GM23338 (cell line): ENCODE results near the gene RELB. TPM values are rescaled to one million over a fixed set of nuclear protein-coding genes. Genes with fewer than 3 reads are reported as not detected.

Source experiments
- ATAC-seq: fragments of 200-7000 bp; cut with Tn5 transposase; 3 replicates; pipeline ENCODE4 v1.9.1; 2020
- DNase-seq: peaks from one replicate; pipeline ENCODE4 v3.0.0-alpha.2; 2015; ENCODE audit warnings: low spot score
- H2AFZ ChIP-seq: fragments of 200-600 bp; sonication (generic); 2 replicates; pipeline ENCODE4 v1.8.0; 2016; ENCODE audit warnings: antibody characterized with exemption, mild to moderate bottlenecking, moderate library complexity
- H3F3A ChIP-seq: fragments of 200-600 bp; sonication (generic); replicated peaks from 2 replicates; pipeline ENCODE4 v1.8.0; 2017; ENCODE audit warnings: antibody characterized with exemption, mixed run types, low read depth
- H3K27ac ChIP-seq: fragments of 200-600 bp; sonication (generic); 2 replicates; pipeline ENCODE4 v1.6.1; 2016; ENCODE audit warnings: low read depth
- H3K27me3 ChIP-seq: fragments of 200-600 bp; sonication (generic); 2 replicates; pipeline ENCODE4 v1.8.0; 2016; ENCODE audit warnings: mild to moderate bottlenecking, mixed run types, moderate library complexity; ENCODE audit not compliant: insufficient read depth
- H3K36me3 ChIP-seq: fragments of 200-600 bp; sonication (generic); 2 replicates; pipeline ENCODE4 v1.8.0; 2016; ENCODE audit warnings: mild to moderate bottlenecking; ENCODE audit not compliant: insufficient read depth
- H3K4me1 ChIP-seq: fragments of 200-600 bp; sonication (generic); 2 replicates; pipeline ENCODE4 v1.8.0; 2016; ENCODE audit warnings: mild to moderate bottlenecking, moderate library complexity; ENCODE audit not compliant: insufficient read depth
- H3K4me2 ChIP-seq: fragments of 200-600 bp; sonication (generic); 2 replicates; pipeline ENCODE4 v1.7.1; 2017; ENCODE audit warnings: mixed run types
- H3K4me3 ChIP-seq: fragments of 200-600 bp; sonication (generic); 2 replicates; pipeline ENCODE4 v1.6.1; 2016; ENCODE audit warnings: mixed run types
- H3K79me2 ChIP-seq: fragments of 200-600 bp; sonication (generic); replicated peaks from 2 replicates; pipeline ENCODE4 v1.8.0; 2017; ENCODE audit warnings: mild to moderate bottlenecking; ENCODE audit not compliant: insufficient read depth
- H3K9me2 ChIP-seq: fragments of 200-600 bp; sonication (generic); 2 replicates; pipeline ENCODE4 v1.8.0; 2017; ENCODE audit not compliant: insufficient read depth
- H4K20me1 ChIP-seq: fragments of 200-600 bp; sonication (generic); replicated peaks from 2 replicates; pipeline ENCODE4 v1.8.0; 2017; ENCODE audit warnings: mild to moderate bottlenecking; ENCODE audit not compliant: insufficient read depth
- H3K27ac Mint-ChIP-seq: 2 replicates; pipeline ENCODE4 v1.8.0; 2020; ENCODE audit warnings: inconsistent platforms, mild to moderate bottlenecking, moderate library complexity, mixed read lengths
- H3K27me3 Mint-ChIP-seq: 3 replicates; pipeline ENCODE4 v1.8.0; 2022; ENCODE audit warnings: low read depth, mild to moderate bottlenecking, moderate library complexity, mixed read lengths, inconsistent platforms; ENCODE audit not compliant: insufficient read depth, poor library complexity
- H3K36me3 Mint-ChIP-seq: 3 replicates; pipeline ENCODE4 v1.8.0; 2021; ENCODE audit warnings: low read depth, mild to moderate bottlenecking, inconsistent platforms, moderate library complexity, mixed read lengths
- H3K4me1 Mint-ChIP-seq: 3 replicates; pipeline ENCODE4 v1.8.0; 2020; ENCODE audit warnings: mild to moderate bottlenecking, inconsistent platforms, mixed read lengths
- H3K4me3 Mint-ChIP-seq: 3 replicates; pipeline ENCODE4 v1.8.0; 2021; ENCODE audit warnings: moderate library complexity, mild to moderate bottlenecking, inconsistent platforms, mixed read lengths
- H3K9me3 Mint-ChIP-seq: 3 replicates; pipeline ENCODE4 v1.8.0; 2020; ENCODE audit warnings: moderate library complexity, mild to moderate bottlenecking, inconsistent platforms, mixed read lengths
- CREB1 ChIP-seq: fragments of 250-450 bp; sonication (Bioruptor Pico); IDR thresholded peaks from 2 replicates; pipeline ENCODE4 v1.5.0; 2020; ENCODE audit warnings: low read depth, mild to moderate bottlenecking, moderate library complexity
- CTCF ChIP-seq, 2 experiments: fragments of 200-600 bp in 1 of 2; sonication (generic) in 1 of 2; conservative IDR thresholded peaks; 2 replicates each; pipeline versions ENCODE4 v1.5.1 to v1.6.1; 2016 to 2017; ENCODE audit warnings: antibody characterized with exemption in 2 of 2, low read depth in 2 of 2, mild to moderate bottlenecking in 2 of 2, moderate library complexity in 1 of 2
- ETS1 ChIP-seq: IDR thresholded peaks from 2 replicates; pipeline ENCODE4 v1.6.1; 2016; ENCODE audit warnings: antibody characterized with exemption
- EZH2 ChIP-seq: fragments of 200-600 bp; sonication (generic); IDR thresholded peaks from one replicate; pipeline ENCODE4 v1.8.0; 2017; ENCODE audit warnings: antibody characterized with exemption, mild to moderate bottlenecking, low read depth; ENCODE audit not compliant: unreplicated experiment
- EZH2phosphoT487 ChIP-seq: fragments of 200-600 bp; sonication (generic); IDR thresholded peaks from one replicate; pipeline ENCODE4 v1.8.1; 2018; ENCODE audit warnings: antibody characterized with exemption; ENCODE audit not compliant: unreplicated experiment
- JUNB ChIP-seq: IDR thresholded peaks from one replicate; pipeline ENCODE4 v1.6.1; 2016; ENCODE audit warnings: antibody characterized with exemption; ENCODE audit not compliant: unreplicated experiment
- NANOG ChIP-seq: IDR thresholded peaks from 2 replicates; pipeline ENCODE4 v1.6.1; 2016; ENCODE audit warnings: antibody characterized with exemption, borderline replicate concordance
- POLR2AphosphoS5 ChIP-seq: IDR thresholded peaks from 2 replicates; pipeline ENCODE4 v1.6.1; 2016; ENCODE audit warnings: antibody characterized with exemption, low read depth
- REST ChIP-seq: IDR thresholded peaks from one replicate; pipeline ENCODE4 v1.6.1; 2018; ENCODE audit warnings: antibody characterized with exemption; ENCODE audit not compliant: unreplicated experiment
- STAT1 ChIP-seq: IDR thresholded peaks from one replicate; pipeline ENCODE4 v1.6.1; 2016; ENCODE audit warnings: antibody characterized with exemption; ENCODE audit not compliant: unreplicated experiment
- ZNF114 ChIP-seq: fragments of 250-450 bp; sonication (Bioruptor Pico); IDR thresholded peaks from 2 replicates; pipeline ENCODE4 v1.5.0; 2020; ENCODE audit warnings: mild to moderate bottlenecking, moderate library complexity
- ZNF331 ChIP-seq: fragments of 250-450 bp; sonication (Bioruptor Pico); IDR thresholded peaks from 2 replicates; pipeline ENCODE4 v1.5.0; 2020; ENCODE audit warnings: low read depth, mild to moderate bottlenecking, moderate library complexity
- ZNF462 ChIP-seq: fragments of 250-450 bp; sonication (Bioruptor Pico); IDR thresholded peaks from 2 replicates; pipeline ENCODE4 v1.5.0; 2020; ENCODE audit warnings: mild to moderate bottlenecking, moderate library complexity
- polyA plus RNA-seq: library from polyadenylated mRNA; unstranded; fragments of >200 nt; fragmentation: Nextera tagmentation; extraction: Ambion mirVana; gene quantifications from 2 replicates; pipeline ENCODE4 v1.2.1, GENCODE V29; 2016
- total RNA-seq: library from RNA; depleted of rRNA; stranded (reverse); fragments of >200 nt; shearing (Covaris generic); gene quantifications from 2 replicates; pipeline ENCODE4 v1.2.3, GENCODE V29; 2014

RELB gene
- total and polyA plus RNA-seq, 2 experiments from 2014 or later, result 7.9 to 13.1 TPM

- no peak overlapping the region for H3K4me3 Mint-ChIP-seq
- peaks cover 22% of the 10 kb centered on the region for H3K36me3 Mint-ChIP-seq
- DNase-seq, result no peak
- Histone ChIP-seq H3K27me3 (no peaks in the 10 kb centered on the region), H3K27ac (no peak overlapping the region), H3K4me2 (no peak overlapping the region), H4K20me1 (peaks cover 15% of the 10 kb centered on the region), H3K4me1 (peaks cover 5% of the 10 kb centered on the region), H3K36me3 (0 out of 2 replicates have a peak, but pooled peaks cover 9% of the 10 kb centered on the region), H2AFZ (no peak overlapping the region), H3K9me2 (no peaks in the 10 kb centered on the region), H3F3A (peaks cover 11% of the 10 kb centered on the region; the same call in 1 of the 2 replicates), H3K4me3 (no peak overlapping the region), H3K79me2 (peaks cover 63% of the 10 kb centered on the region)
- TF ChIP-seq REST (no peak), NANOG (no peak), CTCF (conservative IDR thresholded peaks at IDR 0.05; ENCODE audit: low read depth in 2 of 2) (no peak), EZH2 (no peak), ZNF114 (no peak), ZNF462 (CRISPR knock-in tag) (no peak), POLR2AphosphoS5 (no peak), JUNB (no peak), ZNF331 (CRISPR knock-in tag) (no peak), ETS1 (no peak), EZH2phosphoT487 (no peak), STAT1 (no peak), CREB1 (CRISPR knock-in tag) (no peak)
- H3K27ac Mint-ChIP-seq, result peak overlapping the region; percentile 60; the same call in 1 of the 2 replicates
- peaks cover 14% of the 10 kb centered on the region for H3K27me3 Mint-ChIP-seq
- no peaks in the 10 kb centered on the region for H3K9me3 Mint-ChIP-seq
- peaks cover 22% of the 10 kb centered on the region for H3K4me1 Mint-ChIP-seq
- ATAC-seq, result no peak
Observed at GRCh38 chr19:44959691-44960090, 41.6 kb upstream of the RELB start.
